NB4 (cell line): ENCODE data around the gene WDR87.

ENCODE experiments used
- DNase-seq: peaks from one replicate; pipeline ENCODE4 v3.0.0; 2010; ENCODE audit warnings: low read depth
- H3K4me3 ChIP-seq: one replicate; pipeline ENCODE4 v1.5.1; 2011; ENCODE audit warnings: mild to moderate bottlenecking, low read depth, low read length, moderate library complexity
- CTCF ChIP-seq: IDR thresholded peaks from one replicate; pipeline ENCODE4 v1.5.1; 2012; ENCODE audit warnings: low read depth, low read length
- MYC ChIP-seq: IDR thresholded peaks from 2 replicates; pipeline ENCODE4 v1.6.1; 2011; ENCODE audit warnings: low read depth, low read length
- POLR2A ChIP-seq: IDR thresholded peaks from 2 replicates; pipeline ENCODE4 v1.6.1; 2011; ENCODE audit warnings: mild to moderate bottlenecking; ENCODE audit not compliant: insufficient read length; ENCODE audit errors: extremely low read depth
- TF ChIP-seq, protein P1 (sequence below): IDR thresholded peaks from 2 replicates; pipeline ENCODE4 v1.6.1; 2011; ENCODE audit warnings: low read depth, low read length

The WDR87 gene

DNA sequence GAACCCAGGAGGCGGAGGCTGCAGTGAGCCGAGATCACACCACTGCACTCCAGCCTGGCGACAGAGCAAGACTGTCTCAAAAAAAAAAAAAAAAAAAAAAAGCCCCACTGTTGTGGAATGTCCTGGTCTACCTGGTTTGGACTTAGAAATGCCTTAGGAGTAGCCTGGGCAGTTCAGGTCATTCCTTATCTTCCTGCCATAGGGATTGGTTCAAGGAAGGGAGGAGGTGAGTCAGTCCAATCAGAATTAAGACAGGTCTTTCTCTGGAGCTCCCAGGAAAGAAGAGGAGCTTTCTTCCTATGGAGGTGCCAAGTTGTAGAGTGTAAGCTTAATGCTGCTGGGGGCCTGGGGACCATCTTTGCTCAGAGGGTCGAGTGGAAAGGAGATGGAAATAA is 45.4 kb upstream of the WDR87 start:
- TF ChIP-seq, protein P1, sequence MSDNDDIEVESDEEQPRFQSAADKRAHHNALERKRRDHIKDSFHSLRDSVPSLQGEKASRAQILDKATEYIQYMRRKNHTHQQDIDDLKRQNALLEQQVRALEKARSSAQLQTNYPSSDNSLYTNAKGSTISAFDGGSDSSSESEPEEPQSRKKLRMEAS = no peak
- no peak for TF ChIP-seq MYC
- no peak for TF ChIP-seq POLR2A
- no peak for TF ChIP-seq CTCF
- H3K4me3 ChIP-seq = no peak overlapping the region
- DNase-seq = no peak

- TF ChIP-seq MYC (no peak), CTCF (no peak), POLR2A (no peak)
- TF ChIP-seq, protein P1 = no peak
- DNase-seq = no peak
- no peak overlapping the region for H3K4me3 ChIP-seq
These were observed 44.2 kb upstream of the WDR87 start for GRCh38 chr19:37950471-37951175.

GRCh38 chr19:37948362-37948761 is 42.0 kb upstream of the WDR87 start:
- TF ChIP-seq CTCF (no peak), MYC (no peak), POLR2A (no peak)
- TF ChIP-seq, protein P1 = no peak
- DNase-seq = no peak
- H3K4me3 ChIP-seq = no peak overlapping the region

GRCh38 chr19:37947778-37948177 is 41.4 kb upstream of the WDR87 start:
- DNase-seq = no peak
- TF ChIP-seq, protein P1 = no peak
- TF ChIP-seq CTCF = no peak
- TF ChIP-seq MYC = no peak
- TF ChIP-seq POLR2A = no peak
- H3K4me3 ChIP-seq = no peak overlapping the region

GRCh38 chr19:37946132-37946531 is 39.7 kb upstream of the WDR87 start:
- no peak for DNase-seq
- TF ChIP-seq, protein P1 = no peak
- no peak for TF ChIP-seq MYC
- TF ChIP-seq POLR2A = no peak
- TF ChIP-seq CTCF = no peak
- H3K4me3 ChIP-seq = no peak overlapping the region

DNA sequence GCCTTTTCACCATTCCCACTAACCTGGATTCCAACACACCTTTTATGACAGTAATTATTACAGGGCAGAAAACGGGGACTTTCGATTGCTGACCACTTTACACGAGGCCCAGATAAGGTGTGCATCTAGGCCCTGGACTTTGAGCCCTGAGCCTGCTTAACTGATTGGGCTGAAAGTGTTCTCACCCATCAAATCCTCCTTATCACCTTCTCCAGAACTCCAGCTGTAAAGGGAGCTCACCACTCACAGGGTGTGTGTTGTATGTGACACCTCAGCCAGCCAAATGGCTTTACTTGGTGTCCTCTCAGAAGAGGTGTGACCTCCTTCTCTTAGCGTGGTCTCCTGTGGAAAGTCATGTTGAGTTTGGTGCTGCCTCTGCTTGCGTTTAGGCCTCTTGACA is 37.1 kb upstream of the WDR87 start:
- H3K4me3 ChIP-seq = no peak overlapping the region
- DNase-seq = no peak
- TF ChIP-seq CTCF = no peak
- TF ChIP-seq MYC = no peak
- no peak for TF ChIP-seq POLR2A
- TF ChIP-seq, protein P1 = no peak
